ENCODE measurements around the gene POLE3. TPM values are rescaled to one million over a fixed set of nuclear protein-coding genes. Genes with fewer than 3 reads are reported as not detected.
A peak's percentile ranks its signal among the peaks of the same experiment; 100 is the strongest.

The POLE3 gene
- total RNA-seq, 2 experiments from 2014 or later, result 130 to 132 TPM

GRCh38 chr9:113401027-113401792, 9.3 kb downstream of the POLE3 start, which contains the start of gene ALAD:
Gene ALAD, minus strand, starts transcription at chr9:113401284. Its CDS starts 7,725 bp downstream, at chr9:113393559.
- Histone ChIP-seq H4K20me1 (ENCODE audit: insufficient read depth, low read length) (no peaks in the 10 kb centered on the region), H3K9me3 (ENCODE audit: low read length) (no peaks in the 10 kb centered on the region), H3K27ac (ENCODE audit: low read depth, low read length, poor library complexity, severe bottlenecking) (peak within 1 kb of the TSS; percentile 12), H3K9me2 (ENCODE audit: insufficient read depth, low read length) (no peaks in the 10 kb centered on the region), H3K4me2 (ENCODE audit: low read length) (peak within 1 kb of the TSS; percentile 75), H2AFZ (ENCODE audit: low read length) (peak within 1 kb of the TSS; percentile 82), H3K4me3 (ENCODE audit: low read depth, low read length, poor library complexity, severe bottlenecking) (peak within 1 kb of the TSS; percentile 92), H3K4me1 (ENCODE audit: insufficient read depth, low read length, poor library complexity, severe bottlenecking) (peaks cover 12% of the 10 kb centered on the region), H3K36me3 (ENCODE audit: insufficient read depth, low read length) (peaks cover 5% of the 10 kb centered on the region; the same call in 1 of the 2 replicates), H3K79me2 (ENCODE audit: insufficient read depth, low read depth, low read length) (no peaks in the 10 kb centered on the region)
- no peak for TF ChIP-seq EZH2phosphoT487 (IDR thresholded peaks at IDR 0.05; ENCODE audit: borderline replicate concordance, low read depth, low read length)
- TF ChIP-seq CTCF (conservative IDR thresholded peaks at IDR 0.05; ENCODE audit: low read length), result peak; percentile 91
- POLR2A ChIA-PET, result interaction anchor here (0.7 to 1.9 kb wide), 8 partner anchors 9 to 181 kb away, joined by 3 to 6 read pairs (median 4); partner anchors contain the start of genes C9orf43, CDC26, POLE3 and PRPF4
- DNase-seq (ENCODE audit: low spot score), result peak; percentile 99
- intact Hi-C loops (cut with micrococcal nuclease; ENCODE audit: unreplicated experiment), result loop anchor here (1.0 to 5.0 kb wide), 5 partner anchors 59 to 257 kb away; partner anchors contain the start of genes CDC26, PRPF4 and WDR31
- BruUV-seq (replicated peaks), result no TSS peak
- CTCF ChIA-PET (ENCODE audit: unreplicated experiment), result interaction anchor here (0.6 to 1.8 kb wide), 7 partner anchors 16 to 181 kb away, joined by 3 to 6 read pairs (median 3); no protein-coding TSS in a partner anchor

- Histone ChIP-seq H2AFZ (ENCODE audit: low read length) (no peak overlapping the region), H4K20me1 (ENCODE audit: insufficient read depth, low read length) (no peaks in the 10 kb centered on the region), H3K36me3 (ENCODE audit: insufficient read depth, low read length) (peaks cover under 1% of the 10 kb centered on the region; the same call in 1 of the 2 replicates), H3K27ac (ENCODE audit: low read depth, low read length, poor library complexity, severe bottlenecking) (no peak overlapping the region), H3K4me3 (ENCODE audit: low read depth, low read length, poor library complexity, severe bottlenecking) (no peak overlapping the region), H3K79me2 (ENCODE audit: insufficient read depth, low read depth, low read length) (no peaks in the 10 kb centered on the region), H3K9me2 (ENCODE audit: insufficient read depth, low read length) (no peaks in the 10 kb centered on the region), H3K9me3 (ENCODE audit: low read length) (no peaks in the 10 kb centered on the region), H3K4me1 (ENCODE audit: insufficient read depth, low read length, poor library complexity, severe bottlenecking) (peaks cover 12% of the 10 kb centered on the region), H3K4me2 (ENCODE audit: low read length) (peak overlapping the region; percentile 75)
- DNase-seq (ENCODE audit: low spot score), result no peak
- BruUV-seq (replicated peaks), result no TSS peak
- intact Hi-C loops (cut with micrococcal nuclease; ENCODE audit: unreplicated experiment), result loop anchor here (5.0 kb wide), 1 partner anchor 57 kb away; the partner anchor contains the start of gene WDR31
- CTCF ChIA-PET (ENCODE audit: unreplicated experiment), result no interaction called here
- TF ChIP-seq CTCF (conservative IDR thresholded peaks at IDR 0.05; ENCODE audit: low read length), result no peak
- TF ChIP-seq EZH2phosphoT487 (IDR thresholded peaks at IDR 0.05; ENCODE audit: borderline replicate concordance, low read depth, low read length), result no peak
- POLR2A ChIA-PET, result interaction anchor here (0.5 to 1.9 kb wide), 3 partner anchors 12 to 125 kb away, joined by 4 to 5 read pairs (median 5); partner anchors contain the start of genes CDC26 and PRPF4
Observed at GRCh38 chr9:113399646-113400200, 10.8 kb downstream of the POLE3 start.
